Right renal pelvis (tissue), 4 donors: ENCODE measurements around the gene CD79A. TPM values are rescaled to one million over a fixed set of nuclear protein-coding genes. Genes with fewer than 3 reads are reported as not detected.

Source experiments
- DNase-seq, 4 donors: peaks; one replicate each; pipeline ENCODE4 v3.0.0-alpha.2; 2013; ENCODE audit warnings: low read depth in 4 of 4, low spot score in 3 of 4, missing footprints in 1 of 4
- polyA plus RNA-seq, 4 donors: library from polyadenylated mRNA; unstranded; fragments of 120-200 nt; gene quantifications; one replicate each; pipeline ENCODE4 v1.2.1, GENCODE V29; 2013; ENCODE audit not compliant: insufficient read length in 4 of 4

Gene CD79A
- polyA plus RNA-seq, 4 donors = 1.0 to 1.4 (median 1.2) TPM

DNA sequence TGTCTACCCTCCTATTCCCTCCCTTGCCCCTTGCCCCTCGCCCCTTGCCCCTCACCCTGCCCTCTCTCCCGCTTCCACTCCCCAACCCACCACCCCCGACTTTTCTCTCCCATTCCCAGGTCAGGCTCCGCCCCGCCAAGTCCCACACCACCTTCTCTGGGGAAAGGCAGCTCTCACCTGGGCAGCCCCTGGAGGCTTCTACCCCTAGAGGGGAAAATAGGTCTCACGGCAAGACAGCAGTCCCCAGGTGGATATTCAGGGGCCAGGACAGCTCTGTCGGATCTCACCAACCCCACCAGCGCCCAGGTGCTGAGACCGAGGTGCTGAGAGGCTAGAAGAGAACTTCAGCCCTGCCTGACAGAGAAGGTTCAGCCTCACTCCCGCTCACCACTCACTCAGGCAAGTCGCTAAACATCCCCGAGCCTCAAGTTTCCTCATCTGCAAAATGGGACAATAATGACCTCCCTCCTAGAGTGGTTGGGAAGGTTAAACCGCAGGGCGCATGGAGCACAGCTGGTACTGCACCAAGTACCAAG lies 52.5 kb downstream of the CD79A start:
- DNase-seq = no peak

DNA sequence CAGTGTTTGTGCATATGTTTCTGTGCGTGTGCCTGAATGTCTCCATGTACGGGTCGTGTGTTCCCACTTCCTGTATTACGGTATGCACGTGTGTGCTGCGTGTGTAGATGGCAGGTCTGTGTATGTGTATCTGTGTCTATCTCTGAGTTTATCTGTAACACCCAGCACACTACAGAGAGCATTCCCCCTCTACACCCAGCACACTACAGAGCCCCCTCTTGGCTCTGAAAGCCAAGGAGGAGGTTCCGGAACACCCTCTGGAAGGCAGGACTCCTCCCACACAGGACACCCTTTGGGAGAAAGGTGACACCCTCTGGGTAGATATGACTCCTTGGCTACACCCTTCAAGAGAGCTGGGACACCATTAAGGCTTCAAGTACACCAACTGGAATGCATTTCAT lies 53.2 kb downstream of the CD79A start:
- no peak for DNase-seq

Other genes starting within 250 kb of the CD79A start
- gene CEACAM7, start 189.0 kb upstream of the CD79A start, polyA plus RNA-seq = not detected
- gene CEACAM5, start 168.7 kb upstream of the CD79A start, polyA plus RNA-seq = under 1 TPM; 0.04 to 0.40 (median 0.07) TPM
- under 1 TPM; 0.12 to 0.34 (median 0.14) TPM for gene CEACAM6, start 121.7 kb upstream of the CD79A start, polyA plus RNA-seq
- under 1 TPM in 1 of 4 donors, not detected in 3; 0.06 TPM for gene CEACAM3, start 80.7 kb upstream of the CD79A start, polyA plus RNA-seq
- under 1 TPM in 1 of 4 donors, not detected in 3; 0.08 TPM for gene LYPD4, start 32.6 kb upstream of the CD79A start, polyA plus RNA-seq
- gene DMRTC2, start 32.2 kb upstream of the CD79A start, polyA plus RNA-seq = under 1 TPM in 1 of 4 donors, not detected in 3; 0.19 TPM
- 1,000 to 10,000 TPM; 1,099 to 1,885 (median 1,269) TPM for gene RPS19, start 17.0 kb upstream of the CD79A start, polyA plus RNA-seq
- gene ARHGEF1, start 5.9 kb downstream of the CD79A start, polyA plus RNA-seq = 10 to 100 TPM; 39.1 to 59.6 (median 47.1) TPM
- under 1 TPM in 3 of 4 donors, not detected in 1; 0.08 to 0.12 (median 0.12) TPM for gene ERFL, start 51.2 kb downstream of the CD79A start, polyA plus RNA-seq
- gene RABAC1, start 82.0 kb downstream of the CD79A start, polyA plus RNA-seq = 100 to 1,000 TPM in 1 of 4 donors, 10 to 100 TPM in 3; 48.1 to 103 (median 66.2) TPM
- gene ATP1A3, start 117.0 kb downstream of the CD79A start, polyA plus RNA-seq = under 1 TPM; 0.13 to 0.87 (median 0.32) TPM
- gene GRIK5, start 192.9 kb downstream of the CD79A start, polyA plus RNA-seq = 10 to 100 TPM; 21.5 to 26.9 (median 22.8) TPM
- 10 to 100 TPM; 14.0 to 18.2 (median 14.7) TPM for gene ZNF574, start 198.9 kb downstream of the CD79A start, polyA plus RNA-seq